Measurements from ENCODE around the gene OR4F3. TPM values are rescaled to one million over a fixed set of nuclear protein-coding genes. Genes with fewer than 3 reads are reported as not detected.
"Not testable (repeated sequence)": the region's sequence is repeated elsewhere in the genome, so short reads cannot be mapped to it uniquely, and the experiment has no call there.

Gene OR4F3
- not detected for polyA plus RNA-seq (2013, experiment 1 of 2)
- polyA plus RNA-seq (2013, experiment 2 of 2): not detected

GRCh38 chr5:181366968-181367367 is at the start of gene OR4F3:
OR4F3 (plus strand) TSS chr5:181367268.
- H3K4me1 ChIP-seq (ENCODE audit: control insufficient read depth, insufficient read depth, low read length, poor library complexity, severe bottlenecking); H3K36me3 ChIP-seq (ENCODE audit: control insufficient read depth, insufficient read depth, low read length); H3K4me3 ChIP-seq (ENCODE audit: extremely low read depth, insufficient read depth, low read length, poor library complexity, severe bottlenecking); H3K9me3 ChIP-seq (ENCODE audit: control insufficient read depth, low read length); H3K27ac ChIP-seq (ENCODE audit: low read depth, low read length, severe bottlenecking): not testable (repeated sequence)
